GM12874 (cell line): ENCODE data around the gene L1TD1.

Source experiments
- TF ChIP-seq, protein P1 (sequence below): IDR thresholded peaks from 2 replicates; pipeline ENCODE4 v1.5.1; 2011; ENCODE audit warnings: low read depth, mild to moderate bottlenecking, control low read depth, low read length, moderate library complexity; ENCODE audit not compliant: insufficient read depth

The L1TD1 gene

DNA sequence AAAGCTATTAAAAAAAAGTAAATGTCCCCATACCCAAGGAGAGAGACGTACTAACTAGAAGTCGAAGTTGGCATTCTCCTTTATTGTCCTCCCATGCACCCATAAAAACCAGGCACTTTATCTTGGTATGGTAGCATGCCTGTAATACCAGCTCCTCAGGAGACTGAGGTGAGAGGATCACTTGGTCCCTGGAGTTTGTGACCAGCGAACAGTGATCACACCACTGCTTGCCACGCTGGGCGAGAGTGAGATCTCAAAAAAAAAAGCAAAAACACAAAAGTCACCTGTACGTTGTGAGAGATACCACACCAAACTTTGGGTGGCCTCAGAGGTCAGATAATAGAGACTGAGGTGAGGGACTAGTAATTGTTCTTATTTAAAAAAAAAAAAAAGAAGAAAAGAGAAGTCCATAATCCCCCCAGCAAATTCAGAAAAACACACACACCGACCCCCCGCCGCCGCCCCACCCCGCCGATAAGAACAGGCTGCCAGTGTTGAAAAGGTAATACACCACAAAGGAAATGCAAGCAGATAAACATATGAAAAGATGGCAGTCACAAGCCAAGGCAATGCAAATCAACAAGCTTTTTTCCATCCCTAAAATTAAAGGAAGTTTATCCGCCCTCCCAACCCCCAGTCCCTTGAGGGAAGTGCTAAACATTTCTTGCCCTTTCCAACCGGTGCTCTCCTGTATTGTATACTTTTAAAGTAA, 3.6 kb downstream of the L1TD1 start:
- TF ChIP-seq, protein P1, sequence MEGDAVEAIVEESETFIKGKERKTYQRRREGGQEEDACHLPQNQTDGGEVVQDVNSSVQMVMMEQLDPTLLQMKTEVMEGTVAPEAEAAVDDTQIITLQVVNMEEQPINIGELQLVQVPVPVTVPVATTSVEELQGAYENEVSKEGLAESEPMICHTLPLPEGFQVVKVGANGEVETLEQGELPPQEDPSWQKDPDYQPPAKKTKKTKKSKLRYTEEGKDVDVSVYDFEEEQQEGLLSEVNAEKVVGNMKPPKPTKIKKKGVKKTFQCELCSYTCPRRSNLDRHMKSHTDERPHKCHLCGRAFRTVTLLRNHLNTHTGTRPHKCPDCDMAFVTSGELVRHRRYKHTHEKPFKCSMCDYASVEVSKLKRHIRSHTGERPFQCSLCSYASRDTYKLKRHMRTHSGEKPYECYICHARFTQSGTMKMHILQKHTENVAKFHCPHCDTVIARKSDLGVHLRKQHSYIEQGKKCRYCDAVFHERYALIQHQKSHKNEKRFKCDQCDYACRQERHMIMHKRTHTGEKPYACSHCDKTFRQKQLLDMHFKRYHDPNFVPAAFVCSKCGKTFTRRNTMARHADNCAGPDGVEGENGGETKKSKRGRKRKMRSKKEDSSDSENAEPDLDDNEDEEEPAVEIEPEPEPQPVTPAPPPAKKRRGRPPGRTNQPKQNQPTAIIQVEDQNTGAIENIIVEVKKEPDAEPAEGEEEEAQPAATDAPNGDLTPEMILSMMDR = no peak

DNA sequence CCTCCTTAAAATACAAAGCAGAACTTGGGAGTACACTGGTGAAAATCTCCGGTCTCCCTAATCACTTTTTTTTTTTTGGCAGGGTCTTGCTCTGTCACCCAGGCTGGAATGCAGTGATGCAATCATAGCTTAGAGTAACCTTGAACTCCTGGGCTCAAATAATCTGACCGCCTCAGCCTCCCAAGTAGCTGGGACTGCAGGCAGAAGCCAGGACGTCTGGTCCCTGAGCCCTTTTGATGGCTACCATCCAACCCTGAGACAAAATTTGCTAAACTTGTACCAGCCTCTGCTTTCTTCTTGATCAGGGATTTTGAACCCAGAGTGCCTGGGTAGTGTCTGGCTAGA, 4.1 kb downstream of the L1TD1 start:
- TF ChIP-seq, protein P1 = no peak

DNA sequence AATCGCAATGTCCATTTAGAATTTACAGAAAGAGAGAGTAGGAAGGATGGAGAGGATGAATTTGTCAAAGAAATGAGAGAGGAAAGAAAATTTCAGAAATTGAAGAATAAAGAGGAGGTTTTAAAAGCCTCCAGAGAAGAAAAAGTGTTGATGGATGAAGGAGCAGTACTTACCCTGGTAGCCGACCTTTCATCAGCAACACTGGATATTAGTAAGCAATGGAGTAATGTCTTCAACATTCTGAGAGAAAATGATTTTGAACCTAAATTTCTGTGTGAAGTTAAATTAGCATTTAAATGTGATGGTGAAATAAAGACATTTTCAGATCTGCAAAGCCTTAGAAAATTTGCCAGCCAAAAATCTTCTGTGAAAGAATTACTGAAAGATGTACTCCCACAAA, 12.5 kb downstream of the L1TD1 start:
- TF ChIP-seq, protein P1 = no peak

DNA sequence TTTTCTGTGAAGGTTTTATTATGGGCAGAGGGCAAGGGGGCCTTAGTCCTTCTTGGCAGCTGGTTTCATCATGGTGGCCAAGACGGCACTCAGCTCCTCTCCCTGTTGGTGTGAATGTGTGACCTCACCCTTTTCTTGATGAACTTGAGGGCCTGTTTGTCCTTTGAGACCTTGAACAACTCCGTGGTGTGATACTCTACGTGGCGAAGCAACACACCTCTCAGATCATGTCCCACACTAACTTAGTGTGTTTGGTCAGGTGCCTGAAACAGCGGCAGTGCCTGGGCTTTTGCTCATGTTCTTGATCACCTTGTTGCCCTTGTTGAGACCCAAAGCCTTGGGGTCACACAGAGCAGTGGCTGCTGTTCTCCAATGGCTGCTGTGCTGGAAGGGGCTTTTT, 13.4 kb downstream of the L1TD1 start:
- TF ChIP-seq, protein P1 = no peak

DNA sequence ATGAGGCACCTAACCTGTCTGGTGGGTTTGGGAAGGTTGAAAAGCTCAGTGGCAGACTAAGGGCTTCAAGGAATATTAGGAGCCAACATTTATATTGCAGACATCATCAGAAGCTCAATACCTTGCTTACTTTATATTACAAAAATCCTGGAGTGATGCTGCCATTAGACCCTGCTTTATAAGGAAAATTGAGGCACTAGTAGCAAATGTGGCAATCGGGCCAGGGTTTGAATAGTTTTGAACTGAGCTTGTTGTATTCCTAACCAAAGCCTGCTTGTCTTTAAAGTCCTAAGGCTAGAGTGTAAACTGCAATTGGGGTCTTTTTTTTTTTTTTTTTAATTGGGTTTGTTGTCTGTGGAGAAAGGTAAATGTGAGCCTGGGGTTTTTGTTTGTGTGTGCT, 14.3 kb downstream of the L1TD1 start:
- TF ChIP-seq, protein P1 = no peak

DNA sequence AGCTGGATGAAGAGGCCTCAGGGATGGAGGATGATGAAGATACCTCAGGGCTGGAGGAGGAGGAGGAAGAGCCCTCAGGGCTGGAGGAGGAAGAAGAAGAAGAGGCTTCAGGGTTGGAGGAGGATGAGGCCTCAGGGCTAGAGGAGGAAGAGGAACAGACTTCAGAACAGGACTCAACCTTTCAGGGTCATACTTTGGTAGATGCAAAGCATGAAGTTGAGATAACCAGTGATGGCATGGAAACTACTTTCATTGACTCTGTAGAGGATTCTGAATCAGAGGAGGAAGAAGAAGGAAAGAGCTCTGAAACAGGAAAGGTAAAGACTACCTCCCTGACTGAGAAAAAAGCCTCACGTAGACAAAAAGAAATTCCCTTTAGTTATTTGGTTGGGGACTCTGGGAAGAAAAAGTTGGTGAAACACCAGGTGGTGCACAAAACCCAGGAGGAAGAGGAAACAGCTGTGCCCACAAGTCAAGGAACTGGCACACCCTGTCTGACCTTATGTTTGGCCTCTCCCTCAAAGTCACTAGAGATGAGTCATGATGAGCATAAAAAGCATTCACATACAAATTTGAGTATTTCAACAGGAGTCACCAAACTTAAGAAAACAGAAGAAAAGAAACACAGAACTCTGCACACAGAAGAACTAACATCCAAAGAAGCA, 15.4 kb downstream of the L1TD1 start:
- TF ChIP-seq, protein P1 = no peak

DNA sequence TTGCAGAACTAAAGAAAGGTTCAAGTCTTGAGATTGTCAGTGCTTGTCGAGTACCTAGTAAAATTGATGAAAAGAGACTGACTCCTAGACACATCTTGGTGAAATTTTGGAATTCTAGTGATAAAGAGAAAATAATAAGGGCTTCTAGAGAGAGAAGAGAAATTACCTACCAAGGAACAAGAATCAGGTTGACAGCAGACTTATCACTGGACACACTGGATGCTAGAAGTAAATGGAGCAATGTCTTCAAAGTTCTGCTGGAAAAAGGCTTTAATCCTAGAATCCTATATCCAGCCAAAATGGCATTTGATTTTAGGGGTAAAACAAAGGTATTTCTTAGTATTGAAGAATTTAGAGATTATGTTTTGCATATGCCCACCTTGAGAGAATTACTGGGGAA, 16.3 kb downstream of the L1TD1 start:
- TF ChIP-seq, protein P1 = no peak
